Epithelial cell of proximal tubule (primary cell): Measurements from ENCODE around the gene PCDHB1. TPM values are rescaled to one million over a fixed set of nuclear protein-coding genes. Genes with fewer than 3 reads are reported as not detected.

ENCODE experiments used
- DNase-seq: peaks from one replicate; pipeline ENCODE4 v3.0.0-alpha.2; 2011; ENCODE audit warnings: low read depth
- H3K4me3 ChIP-seq: 2 replicates; pipeline ENCODE4 v1.5.1; 2011; ENCODE audit warnings: low read depth, mild to moderate bottlenecking, low read length
- CTCF ChIP-seq: conservative IDR thresholded peaks from 2 replicates; pipeline ENCODE4 v1.5.1; 2012; ENCODE audit warnings: low read depth, mild to moderate bottlenecking, low read length
- total RNA-seq: library from RNA; depleted of rRNA; stranded (reverse); fragments of >200 nt; gene quantifications from 2 replicates; pipeline ENCODE4 v1.2.3, GENCODE V29; 2015

PCDHB1 gene
- total RNA-seq, 1 donor from 2014 or later = not detected

DNA sequence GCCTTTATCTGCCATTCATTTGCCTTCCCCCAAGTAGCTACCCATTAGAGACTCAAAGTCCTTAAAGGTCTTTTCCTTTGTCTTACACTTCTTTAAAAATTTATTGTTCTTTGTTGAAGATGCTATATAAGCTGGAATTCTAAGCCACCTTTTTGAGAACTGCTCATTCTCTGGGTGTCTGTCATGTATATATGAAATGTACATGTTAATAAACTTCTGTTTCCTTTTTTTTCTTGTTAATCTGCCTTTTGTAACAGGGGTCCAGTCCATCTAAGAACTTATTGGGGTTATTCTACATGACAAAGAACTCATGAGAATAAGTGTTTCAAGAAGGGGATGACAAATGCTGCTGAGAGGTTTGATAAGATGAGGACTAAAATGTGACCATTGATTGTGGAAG, 43.4 kb upstream of the PCDHB1 start:
- no peak for DNase-seq
- TF ChIP-seq CTCF = no peak
- H3K4me3 ChIP-seq = no peak overlapping the region

DNA sequence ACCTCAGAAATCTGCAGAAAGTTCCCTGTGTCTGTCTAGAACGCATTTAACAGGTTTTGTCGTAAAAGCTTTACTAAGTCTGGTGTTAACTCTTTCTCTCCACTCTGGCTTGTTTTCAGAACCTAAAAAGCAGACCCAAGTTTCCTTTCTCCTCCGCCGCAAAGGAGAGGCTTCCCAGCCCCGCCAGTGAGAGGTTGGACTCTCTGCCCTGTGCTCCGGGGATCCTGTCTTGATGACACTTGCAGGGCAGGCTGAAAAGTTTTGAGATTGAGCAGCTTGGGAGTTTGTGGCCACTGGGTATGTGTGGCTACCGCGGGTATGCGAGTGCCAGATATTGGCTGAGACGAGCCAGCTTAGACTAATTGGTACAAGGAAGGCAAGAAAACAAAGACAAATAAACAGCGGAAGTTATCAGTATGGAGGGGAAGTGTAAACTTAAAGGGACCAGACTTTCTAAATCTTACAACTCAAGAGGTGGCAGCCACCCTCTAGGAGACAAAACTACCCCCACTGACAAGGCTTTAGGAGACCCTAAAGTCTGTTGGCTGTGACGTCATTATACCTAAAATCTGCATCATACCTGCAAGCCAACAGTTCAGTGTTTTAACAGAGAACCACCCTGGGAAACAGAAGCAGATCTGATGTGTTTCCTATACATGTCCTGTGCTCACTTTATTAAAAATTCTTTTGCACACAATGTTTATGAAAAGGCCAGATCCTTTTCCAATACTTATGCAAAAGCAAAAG, 41.0 kb upstream of the PCDHB1 start:
- no peak overlapping the region for H3K4me3 ChIP-seq
- no peak for TF ChIP-seq CTCF
- no peak for DNase-seq

DNA sequence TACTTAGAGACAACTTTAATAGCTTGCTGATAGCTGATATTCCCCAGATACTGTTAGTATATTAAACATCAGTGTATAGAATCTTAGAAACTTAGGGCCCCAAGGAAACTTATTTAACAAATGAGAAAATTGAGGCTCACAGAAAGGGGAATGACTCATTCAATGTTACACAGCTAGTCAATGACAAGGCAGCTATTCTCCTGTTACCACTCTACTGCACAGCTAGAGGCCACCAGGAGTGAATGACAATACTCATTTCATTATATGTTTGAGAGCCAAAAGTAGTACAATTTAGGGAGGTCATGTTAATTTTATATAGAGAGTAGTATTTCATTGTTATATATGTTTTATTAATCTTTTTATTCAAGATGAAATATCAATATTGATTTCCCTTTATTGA, 33.2 kb upstream of the PCDHB1 start:
- TF ChIP-seq CTCF = no peak
- H3K4me3 ChIP-seq = no peak overlapping the region
- no peak for DNase-seq

GRCh38 chr5:141022384-141022783, 28.8 kb upstream of the PCDHB1 start:
- no peak for DNase-seq
- no peak for TF ChIP-seq CTCF
- no peak overlapping the region for H3K4me3 ChIP-seq

GRCh38 chr5:141031006-141031405, 20.2 kb upstream of the PCDHB1 start:
- H3K4me3 ChIP-seq = no peak overlapping the region
- TF ChIP-seq CTCF = no peak

DNA sequence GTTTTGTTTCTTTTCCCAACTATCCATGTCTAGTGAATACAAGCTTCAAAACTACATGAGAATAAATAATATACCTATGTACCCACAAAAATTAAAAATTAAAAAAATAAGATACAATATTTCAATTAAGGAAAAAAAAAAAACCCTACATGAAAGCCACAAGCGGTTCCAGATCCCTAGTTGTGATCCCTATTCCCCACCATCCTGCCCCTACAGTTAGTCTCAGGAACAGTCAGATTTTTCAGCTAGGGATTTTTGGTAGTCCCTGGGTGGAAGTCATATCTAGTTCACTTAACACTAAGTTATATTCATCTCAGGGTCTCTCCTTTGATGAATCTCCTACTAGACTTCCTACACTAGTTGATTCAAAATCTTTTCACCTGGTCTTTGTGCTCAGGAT, 18.5 kb upstream of the PCDHB1 start:
- H3K4me3 ChIP-seq = no peak overlapping the region
- TF ChIP-seq CTCF = no peak
- DNase-seq = no peak

More at GRCh38 chr5:141031006-141031405, 20.2 kb upstream of the PCDHB1 start:
- no peak for DNase-seq

DNA sequence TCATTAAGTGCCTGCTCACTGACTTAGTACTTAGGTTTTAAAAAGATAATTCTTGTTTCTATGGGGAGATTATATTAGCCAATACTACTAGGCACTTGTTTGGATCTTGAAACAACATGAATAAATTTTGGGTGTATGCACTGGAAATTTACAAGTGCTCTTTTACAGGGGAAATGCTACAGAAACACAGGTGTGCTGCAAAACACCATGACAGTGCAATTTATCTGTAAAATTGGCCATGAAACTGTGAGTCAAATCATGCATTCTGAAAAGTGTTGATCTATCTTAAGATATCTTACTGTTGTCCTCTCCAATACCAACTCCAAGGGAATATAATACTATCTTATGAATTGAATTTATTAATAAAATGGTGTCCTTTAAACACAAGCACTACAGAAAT, 12.1 kb upstream of the PCDHB1 start:
- H3K4me3 ChIP-seq = no peak overlapping the region
- no peak for TF ChIP-seq CTCF
- no peak for DNase-seq
